Measurements from ENCODE around the gene PCDH17. TPM values are rescaled to one million over a fixed set of nuclear protein-coding genes. Genes with fewer than 3 reads are reported as not detected.

The PCDH17 gene, protein sequence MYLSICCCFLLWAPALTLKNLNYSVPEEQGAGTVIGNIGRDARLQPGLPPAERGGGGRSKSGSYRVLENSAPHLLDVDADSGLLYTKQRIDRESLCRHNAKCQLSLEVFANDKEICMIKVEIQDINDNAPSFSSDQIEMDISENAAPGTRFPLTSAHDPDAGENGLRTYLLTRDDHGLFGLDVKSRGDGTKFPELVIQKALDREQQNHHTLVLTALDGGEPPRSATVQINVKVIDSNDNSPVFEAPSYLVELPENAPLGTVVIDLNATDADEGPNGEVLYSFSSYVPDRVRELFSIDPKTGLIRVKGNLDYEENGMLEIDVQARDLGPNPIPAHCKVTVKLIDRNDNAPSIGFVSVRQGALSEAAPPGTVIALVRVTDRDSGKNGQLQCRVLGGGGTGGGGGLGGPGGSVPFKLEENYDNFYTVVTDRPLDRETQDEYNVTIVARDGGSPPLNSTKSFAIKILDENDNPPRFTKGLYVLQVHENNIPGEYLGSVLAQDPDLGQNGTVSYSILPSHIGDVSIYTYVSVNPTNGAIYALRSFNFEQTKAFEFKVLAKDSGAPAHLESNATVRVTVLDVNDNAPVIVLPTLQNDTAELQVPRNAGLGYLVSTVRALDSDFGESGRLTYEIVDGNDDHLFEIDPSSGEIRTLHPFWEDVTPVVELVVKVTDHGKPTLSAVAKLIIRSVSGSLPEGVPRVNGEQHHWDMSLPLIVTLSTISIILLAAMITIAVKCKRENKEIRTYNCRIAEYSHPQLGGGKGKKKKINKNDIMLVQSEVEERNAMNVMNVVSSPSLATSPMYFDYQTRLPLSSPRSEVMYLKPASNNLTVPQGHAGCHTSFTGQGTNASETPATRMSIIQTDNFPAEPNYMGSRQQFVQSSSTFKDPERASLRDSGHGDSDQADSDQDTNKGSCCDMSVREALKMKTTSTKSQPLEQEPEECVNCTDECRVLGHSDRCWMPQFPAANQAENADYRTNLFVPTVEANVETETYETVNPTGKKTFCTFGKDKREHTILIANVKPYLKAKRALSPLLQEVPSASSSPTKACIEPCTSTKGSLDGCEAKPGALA (N-terminal part only)
- 1 to 10 TPM in 2 of 3 donors, under 1 TPM in 1; 0.93 to 4.8 (median 1.1) TPM for total RNA-seq
- long read RNA-seq, donor 1, full-length matches to known transcripts, result 1 of 2 reads
- long read RNA-seq, donor 1, partial matches to known transcripts, result 1 of 2 reads
- long read RNA-seq, donor 1, other reads (novel, unspliced or antisense), result 0 of 2 reads
- long read RNA-seq, donor 2, result 0 reads

DNA sequence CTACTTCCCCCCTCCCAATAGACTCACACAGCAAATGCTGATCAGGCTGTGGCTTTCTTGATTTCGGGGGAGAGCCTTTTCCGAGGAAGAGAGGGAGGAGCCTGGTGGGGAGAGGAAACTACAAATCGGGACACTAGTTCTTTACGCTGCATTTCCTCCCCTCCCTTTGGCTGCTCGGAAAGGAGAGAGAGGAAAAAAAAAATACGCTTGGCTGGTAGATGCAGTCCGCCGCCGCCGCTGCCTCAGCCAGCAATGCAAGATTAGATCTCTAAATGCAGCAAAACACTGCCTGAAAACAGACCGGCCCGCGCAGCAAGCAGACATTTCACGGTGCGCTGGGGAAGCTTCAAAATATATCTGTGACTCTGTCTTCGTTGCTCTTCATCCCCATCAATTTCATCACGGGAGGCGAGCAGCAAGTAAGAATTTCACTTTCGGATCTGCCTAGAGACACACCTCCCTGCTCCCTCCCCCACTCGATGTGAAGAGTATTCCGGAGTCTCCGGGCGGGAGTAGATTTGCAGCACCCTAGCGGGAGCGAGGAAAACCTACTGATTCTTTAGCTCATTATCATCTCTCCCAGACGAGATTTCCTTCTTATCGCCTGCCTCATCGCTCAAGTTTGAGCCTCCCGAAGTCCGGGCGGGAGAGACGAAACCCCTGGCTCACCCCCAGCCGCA lies at the start of gene PCDH17:
Gene PCDH17, plus strand, starts transcription at position 149 of the 680 bp plus-strand sequence. CDS start 803 bp downstream, outside the sequence.
- TF ChIP-seq, protein P1, sequence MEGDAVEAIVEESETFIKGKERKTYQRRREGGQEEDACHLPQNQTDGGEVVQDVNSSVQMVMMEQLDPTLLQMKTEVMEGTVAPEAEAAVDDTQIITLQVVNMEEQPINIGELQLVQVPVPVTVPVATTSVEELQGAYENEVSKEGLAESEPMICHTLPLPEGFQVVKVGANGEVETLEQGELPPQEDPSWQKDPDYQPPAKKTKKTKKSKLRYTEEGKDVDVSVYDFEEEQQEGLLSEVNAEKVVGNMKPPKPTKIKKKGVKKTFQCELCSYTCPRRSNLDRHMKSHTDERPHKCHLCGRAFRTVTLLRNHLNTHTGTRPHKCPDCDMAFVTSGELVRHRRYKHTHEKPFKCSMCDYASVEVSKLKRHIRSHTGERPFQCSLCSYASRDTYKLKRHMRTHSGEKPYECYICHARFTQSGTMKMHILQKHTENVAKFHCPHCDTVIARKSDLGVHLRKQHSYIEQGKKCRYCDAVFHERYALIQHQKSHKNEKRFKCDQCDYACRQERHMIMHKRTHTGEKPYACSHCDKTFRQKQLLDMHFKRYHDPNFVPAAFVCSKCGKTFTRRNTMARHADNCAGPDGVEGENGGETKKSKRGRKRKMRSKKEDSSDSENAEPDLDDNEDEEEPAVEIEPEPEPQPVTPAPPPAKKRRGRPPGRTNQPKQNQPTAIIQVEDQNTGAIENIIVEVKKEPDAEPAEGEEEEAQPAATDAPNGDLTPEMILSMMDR (IDR thresholded peaks at IDR 0.05), result no peak

DNA sequence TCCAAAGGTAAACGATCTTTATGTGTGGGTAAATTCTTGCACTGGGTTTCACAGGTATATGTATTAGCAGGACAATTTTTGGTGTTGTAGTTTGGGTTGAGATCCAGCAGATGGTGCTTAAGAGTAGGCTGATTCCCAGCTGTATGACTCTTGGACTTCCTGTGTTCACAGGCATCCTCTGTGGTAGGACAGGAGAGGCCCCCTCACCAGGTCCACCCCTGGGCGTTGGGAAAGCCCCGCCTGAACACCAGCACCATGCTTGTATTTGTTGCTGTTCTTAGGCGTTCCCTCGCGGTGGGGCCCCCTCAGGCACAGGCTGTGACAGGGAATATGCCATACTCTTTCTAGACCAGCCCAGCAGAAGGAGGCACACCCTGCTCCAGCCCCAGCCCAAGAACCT lies 49.5 kb upstream of the PCDH17 start:
- Histone ChIP-seq H3K36me3 (ENCODE audit: low read depth) (no peaks in the 10 kb centered on the region), H3K4me3 (no peak overlapping the region), H3K9me3 (no peaks in the 10 kb centered on the region), H3K4me1 (ENCODE audit: low read depth) (no peaks in the 10 kb centered on the region)
- intact Hi-C loops (cut with DNase I, micrococcal nuclease), result no loop called here
- DNase-seq, result peak in 1 of 3 donors; percentile 20
- ATAC-seq, result no peak
- TF ChIP-seq, protein P1 (IDR thresholded peaks at IDR 0.05), result no peak

More for the DNA sequence above, at the start of gene PCDH17:
- intact Hi-C loops (cut with DNase I, micrococcal nuclease), result no loop called here
- Histone ChIP-seq H3K4me3 (no peak within 1 kb of the TSS), H3K36me3 (ENCODE audit: low read depth) (no peaks in the 10 kb centered on the region), H3K9me3 (peaks cover 14% of the 10 kb centered on the region), H3K4me1 (ENCODE audit: low read depth) (peaks cover 6% of the 10 kb centered on the region)
- DNase-seq (no peak), ATAC-seq (no peak)

DNA sequence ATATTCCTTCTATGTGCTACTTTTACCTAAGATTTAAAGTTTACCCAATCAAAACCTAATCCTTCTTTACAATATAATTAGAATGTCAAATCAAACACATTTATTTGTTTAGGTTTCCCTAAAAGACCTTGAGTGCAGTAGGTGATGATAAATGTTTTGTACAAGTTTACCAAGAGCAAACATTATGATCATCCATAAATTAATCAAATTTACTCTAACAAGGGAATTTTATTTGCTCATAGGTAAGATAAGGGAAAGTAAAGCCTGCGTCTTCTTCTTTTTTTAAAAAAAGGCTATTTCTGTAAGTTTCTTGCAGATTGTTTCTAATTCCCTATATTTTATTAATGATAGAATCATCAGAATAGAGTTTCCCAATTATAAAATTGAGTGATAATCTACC lies 48.0 kb upstream of the PCDH17 start:
- Histone ChIP-seq H3K9me3 (no peaks in the 10 kb centered on the region), H3K4me3 (no peak overlapping the region), H3K36me3 (ENCODE audit: low read depth) (no peaks in the 10 kb centered on the region), H3K4me1 (ENCODE audit: low read depth) (no peaks in the 10 kb centered on the region)
- no peak for DNase-seq
- ATAC-seq, result no peak
- intact Hi-C loops (cut with DNase I, micrococcal nuclease), result no loop called here
- TF ChIP-seq, protein P1 (IDR thresholded peaks at IDR 0.05), result no peak

DNA sequence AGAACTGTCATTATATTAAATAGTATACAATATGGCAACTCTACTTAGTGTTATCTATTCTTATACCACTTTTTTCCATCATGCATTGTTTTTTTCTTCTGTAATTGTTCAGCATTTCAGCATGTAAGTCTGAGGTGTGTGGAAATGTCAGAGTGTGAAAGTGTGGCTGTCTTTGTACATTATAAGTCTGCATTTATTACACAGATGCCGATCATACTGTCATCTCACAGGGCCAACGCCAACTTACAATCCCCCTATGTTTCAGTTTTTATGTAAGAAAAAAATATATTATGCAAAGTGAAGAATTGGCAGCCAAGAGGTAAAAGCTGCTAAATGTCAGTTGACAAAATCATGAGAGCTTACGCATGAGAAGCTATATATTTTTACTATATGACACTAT lies 42.9 kb upstream of the PCDH17 start:
- no peaks in the 10 kb centered on the region for H3K36me3 ChIP-seq (ENCODE audit: low read depth)
- no peaks in the 10 kb centered on the region for H3K9me3 ChIP-seq
- no peak overlapping the region for H3K4me3 ChIP-seq
- no peak for DNase-seq
- TF ChIP-seq, protein P1 (IDR thresholded peaks at IDR 0.05), result no peak
- H3K4me1 ChIP-seq (ENCODE audit: low read depth), result no peaks in the 10 kb centered on the region
- ATAC-seq, result no peak
- intact Hi-C loops (cut with DNase I, micrococcal nuclease), result no loop called here

DNA sequence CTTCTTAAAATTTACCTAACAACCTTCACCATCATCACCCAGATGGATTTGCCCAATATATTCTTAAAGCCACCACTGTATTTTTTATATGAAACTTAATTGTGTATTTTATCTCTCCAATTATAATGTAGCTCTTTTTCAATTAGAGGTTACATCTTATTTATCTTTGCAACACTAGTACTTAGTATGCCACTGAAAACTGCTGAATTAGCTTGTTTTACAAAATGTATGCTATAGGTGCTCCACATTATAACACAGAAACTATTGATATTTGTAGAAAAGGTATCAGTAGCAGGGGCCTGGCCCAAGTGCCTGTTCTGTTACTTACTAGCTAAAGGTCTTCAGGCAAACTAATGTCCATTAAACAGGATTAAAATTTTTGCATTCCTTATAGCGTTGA lies 35.8 kb upstream of the PCDH17 start:
- no peaks in the 10 kb centered on the region for H3K36me3 ChIP-seq (ENCODE audit: low read depth)
- intact Hi-C loops (cut with DNase I, micrococcal nuclease), result no loop called here
- H3K9me3 ChIP-seq, result no peaks in the 10 kb centered on the region
- no peaks in the 10 kb centered on the region for H3K4me1 ChIP-seq (ENCODE audit: low read depth)
- DNase-seq (no peak), ATAC-seq (no peak)
- TF ChIP-seq, protein P1 (IDR thresholded peaks at IDR 0.05), result no peak
- H3K4me3 ChIP-seq, result no peak overlapping the region

Measured in mucosa of descending colon (tissue), 3 donors.